Measurements from ENCODE around the gene RBBP5.
A peak's percentile ranks its signal among the peaks of the same experiment; 100 is the strongest.

Gene RBBP5

DNA sequence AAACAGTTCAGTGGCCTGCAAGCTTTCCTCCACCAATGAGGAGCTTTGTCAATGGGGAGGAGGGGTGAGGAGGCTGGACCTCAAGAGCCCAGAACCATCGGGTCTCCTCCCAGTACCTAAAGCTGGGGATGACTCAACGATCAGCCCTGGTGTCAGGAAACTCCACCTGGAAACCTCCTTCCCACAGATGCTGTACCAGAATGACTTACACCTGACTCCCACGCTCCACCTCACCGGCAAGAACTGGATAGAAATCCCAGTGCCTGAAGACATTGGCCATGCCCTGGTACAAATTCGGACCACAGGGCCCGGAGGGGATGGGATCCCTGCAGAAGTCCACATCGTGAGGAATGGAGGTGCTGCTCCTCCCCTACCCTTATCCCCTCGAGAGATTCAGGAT is 48.9 kb downstream of the RBBP5 start:
- DNase-seq = no peak

DNA sequence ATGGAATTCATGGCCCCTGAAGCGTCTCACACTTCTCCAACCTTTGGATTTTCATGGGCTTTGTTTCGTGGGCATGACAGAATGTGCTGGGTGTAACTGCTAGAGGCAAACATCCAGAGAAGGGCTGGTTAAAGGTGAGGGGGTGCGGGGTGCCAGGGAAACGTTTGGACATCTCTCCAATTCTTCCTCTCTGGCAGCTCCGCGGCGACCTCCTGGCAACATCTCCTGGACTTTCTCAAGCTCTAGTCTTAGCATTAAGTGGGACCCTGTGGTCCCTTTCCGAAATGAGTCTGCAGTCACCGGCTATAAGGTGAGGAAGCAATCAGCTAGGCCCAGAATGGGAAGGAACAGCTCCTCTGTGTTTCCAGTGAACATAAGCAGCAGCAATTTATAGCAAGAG is 49.5 kb downstream of the RBBP5 start:
- no peak for DNase-seq

DNA sequence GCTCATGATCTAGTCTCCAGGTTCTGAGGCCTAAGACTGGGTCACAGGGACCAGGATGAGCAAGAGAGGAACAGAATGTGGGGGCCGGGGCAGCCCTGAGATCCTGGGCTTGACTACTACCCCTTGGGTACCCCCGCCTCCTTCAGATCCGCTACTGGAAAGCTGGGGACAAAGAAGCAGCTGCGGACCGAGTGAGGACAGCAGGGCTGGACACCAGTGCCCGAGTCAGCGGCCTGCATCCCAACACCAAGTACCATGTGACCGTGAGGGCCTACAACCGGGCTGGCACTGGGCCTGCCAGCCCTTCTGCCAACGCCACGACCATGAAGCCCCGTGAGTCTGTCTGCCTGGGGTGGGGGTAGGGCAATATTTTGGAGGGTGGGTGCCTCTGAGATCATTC is 50.0 kb downstream of the RBBP5 start:
- no peak for DNase-seq

DNA sequence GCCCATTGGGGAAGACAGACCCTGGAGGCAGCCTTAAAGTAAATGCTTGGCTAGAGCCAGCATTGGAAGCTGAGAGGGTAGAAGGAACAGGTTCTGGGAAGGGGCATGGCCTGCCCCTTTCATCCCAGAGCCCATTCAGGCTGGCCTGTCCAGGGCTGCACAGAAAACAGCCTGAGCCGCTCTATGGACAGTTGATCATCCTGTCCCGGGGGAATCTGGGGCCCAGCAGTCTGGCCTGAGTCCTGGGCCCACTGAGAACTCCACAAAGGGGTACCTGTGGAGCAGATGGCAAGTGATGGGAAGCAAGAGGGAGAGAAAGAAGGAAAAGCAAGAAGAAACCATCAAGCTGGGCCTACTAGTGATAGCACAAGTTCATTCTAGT is 50.8 kb downstream of the RBBP5 start:
- no peak for DNase-seq

DNA sequence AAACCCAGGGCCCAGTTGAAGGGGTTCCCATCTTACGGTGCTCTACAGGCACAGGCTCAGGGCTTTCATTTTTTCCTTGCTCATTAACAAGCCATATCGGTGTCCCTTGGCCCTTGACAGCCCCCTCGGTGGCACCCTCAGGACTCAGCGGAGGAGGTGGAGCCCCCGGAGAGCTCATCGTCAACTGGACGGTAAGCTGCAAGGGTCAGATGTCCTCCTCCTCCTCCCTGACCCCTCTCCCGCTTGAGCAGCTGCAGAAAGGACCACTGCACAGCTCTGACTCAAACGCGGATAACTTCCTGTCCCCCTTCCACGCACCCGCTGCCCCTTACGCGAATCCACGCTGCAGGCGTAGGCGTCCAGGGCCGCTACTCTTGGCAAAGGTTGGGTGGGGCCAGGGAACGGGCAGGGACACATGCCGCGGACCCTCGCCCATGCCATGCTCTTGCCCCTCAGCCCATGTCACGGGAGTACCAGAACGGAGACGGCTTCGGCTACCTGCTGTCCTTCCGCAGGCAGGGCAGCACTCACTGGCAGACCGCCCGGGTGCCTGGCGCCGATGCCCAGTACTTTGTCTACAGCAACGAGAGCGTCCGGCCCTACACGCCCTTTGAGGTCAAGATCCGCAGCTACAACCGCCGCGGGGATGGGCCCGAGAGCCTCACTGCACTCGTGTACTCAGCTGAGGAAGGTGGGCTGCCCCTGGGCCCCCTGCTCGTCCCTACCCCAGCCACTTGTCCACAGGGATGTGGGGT is 52.2 kb downstream of the RBBP5 start:
- no peak for DNase-seq

GRCh38 chr1:205068457-205069040 is 53.2 kb downstream of the RBBP5 start:
- DNase-seq = no peak

DNA sequence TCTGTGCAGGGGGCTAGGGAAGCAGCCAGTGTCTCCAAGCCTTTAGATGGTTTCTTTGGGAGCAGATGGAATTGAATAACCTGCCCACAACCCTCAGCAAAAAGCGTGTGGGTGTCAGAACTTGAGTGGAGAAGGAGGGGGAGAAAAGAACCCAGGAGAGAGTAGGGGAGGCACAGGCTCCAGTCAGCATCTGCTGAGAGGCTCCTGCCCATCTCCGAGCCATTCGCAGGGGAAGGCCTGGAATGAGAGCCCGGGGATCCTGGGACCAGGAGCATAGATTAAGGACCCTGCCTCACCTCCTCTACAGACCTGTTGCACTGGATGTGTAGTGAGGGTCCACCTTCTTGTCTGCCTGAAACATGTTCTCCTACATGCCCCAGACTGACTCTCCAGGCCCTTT is 53.8 kb downstream of the RBBP5 start:
- no peak for DNase-seq

DNA sequence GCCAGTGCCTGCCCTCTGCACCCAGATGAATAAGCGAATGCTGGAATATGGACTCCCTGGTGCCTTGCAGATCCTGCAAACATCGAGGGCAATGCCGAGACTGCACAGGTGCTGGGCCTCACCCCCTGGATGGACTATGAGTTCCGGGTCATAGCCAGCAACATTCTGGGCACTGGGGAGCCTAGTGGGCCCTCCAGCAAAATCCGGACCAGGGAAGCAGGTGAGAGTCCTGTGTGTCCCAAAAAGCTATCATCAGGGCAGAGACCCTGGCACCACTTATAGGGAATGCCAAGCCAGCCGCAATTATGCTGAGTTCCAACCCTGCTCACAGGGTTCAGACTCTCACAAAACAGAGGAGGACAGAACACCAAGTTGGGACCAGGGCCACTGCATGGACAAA is 54.7 kb downstream of the RBBP5 start:
- DNase-seq = no peak

DNA sequence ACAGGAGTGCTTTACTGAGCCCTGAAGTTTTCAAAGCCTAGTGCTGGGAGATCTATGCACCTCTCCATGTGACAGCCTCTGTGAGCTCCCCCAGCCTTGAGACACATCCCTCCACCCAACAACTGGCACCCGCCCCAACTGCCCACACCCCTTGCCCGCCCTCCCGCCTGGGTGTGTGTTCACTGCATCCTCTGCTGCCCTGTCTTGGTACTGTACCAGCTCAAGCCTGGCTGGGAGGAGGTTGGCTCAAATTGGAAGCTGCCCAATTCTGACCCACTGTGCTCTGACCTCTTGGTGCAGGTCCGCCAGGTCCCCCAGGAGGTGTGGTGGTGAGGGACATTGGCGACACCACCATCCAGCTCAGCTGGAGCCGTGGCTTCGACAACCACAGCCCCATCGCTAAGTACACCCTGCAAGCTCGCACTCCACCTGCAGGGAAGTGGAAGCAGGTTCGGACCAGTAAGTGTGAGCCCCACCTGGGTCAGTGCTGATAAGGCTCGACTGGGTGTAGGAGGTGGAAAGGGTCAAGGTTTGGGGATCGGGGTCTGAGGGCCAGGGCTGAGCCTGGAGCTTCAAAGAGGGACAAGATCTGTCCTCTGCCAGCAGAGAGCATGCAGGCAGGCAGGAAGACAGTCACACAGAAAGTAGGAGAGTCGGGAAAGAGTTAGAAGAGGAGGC is 55.5 kb downstream of the RBBP5 start:
- DNase-seq = no peak

DNA sequence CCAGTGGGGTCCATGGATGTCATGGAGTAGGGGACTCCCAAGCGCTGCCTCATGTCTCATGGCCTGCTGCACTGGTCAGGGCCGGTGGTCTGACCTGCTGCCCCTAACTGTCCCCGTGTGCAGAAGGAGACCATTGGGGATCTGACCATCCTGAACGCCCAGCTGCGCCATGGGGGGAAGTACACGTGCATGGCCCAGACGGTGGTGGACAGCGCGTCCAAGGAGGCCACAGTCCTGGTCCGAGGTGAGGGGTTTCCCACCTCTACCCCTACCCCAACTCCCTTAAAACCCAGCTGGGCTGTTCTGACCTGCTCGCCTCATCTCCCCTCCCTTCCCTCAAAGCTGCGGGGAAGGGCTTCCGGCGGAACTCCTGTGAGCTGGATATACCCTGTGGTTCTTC is 56.1 kb downstream of the RBBP5 start:
- DNase-seq = no peak

DNA sequence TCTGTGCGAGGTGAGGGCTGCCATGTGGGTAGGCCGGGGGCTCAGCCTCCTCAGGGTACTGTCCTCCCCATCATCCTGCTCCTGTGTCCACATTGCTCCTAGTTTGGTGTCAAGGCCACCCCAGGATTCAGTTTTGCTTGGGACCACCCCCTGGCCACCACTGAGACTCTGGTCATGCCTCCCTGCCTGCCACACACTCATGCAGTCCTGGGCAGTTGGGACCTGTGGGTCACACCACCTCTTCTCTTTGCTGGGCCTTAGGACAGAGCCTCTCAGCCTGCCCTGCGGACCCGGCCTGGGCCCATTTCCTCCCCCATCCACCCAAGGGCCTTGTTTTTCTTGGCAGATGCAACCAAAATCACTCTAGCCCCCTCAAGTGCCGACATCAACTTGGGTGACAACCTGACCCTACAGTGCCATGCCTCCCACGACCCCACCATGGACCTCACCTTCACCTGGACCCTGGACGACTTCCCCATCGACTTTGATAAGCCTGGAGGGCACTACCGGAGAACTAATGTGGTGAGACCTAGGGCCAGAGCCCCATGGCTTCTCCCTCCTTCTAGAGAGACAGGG is 56.9 kb downstream of the RBBP5 start:
- DNase-seq = no peak

- no peak for DNase-seq
Measured at GRCh38 chr1:205064301-205064700, 57.5 kb downstream of the RBBP5 start.

DNA sequence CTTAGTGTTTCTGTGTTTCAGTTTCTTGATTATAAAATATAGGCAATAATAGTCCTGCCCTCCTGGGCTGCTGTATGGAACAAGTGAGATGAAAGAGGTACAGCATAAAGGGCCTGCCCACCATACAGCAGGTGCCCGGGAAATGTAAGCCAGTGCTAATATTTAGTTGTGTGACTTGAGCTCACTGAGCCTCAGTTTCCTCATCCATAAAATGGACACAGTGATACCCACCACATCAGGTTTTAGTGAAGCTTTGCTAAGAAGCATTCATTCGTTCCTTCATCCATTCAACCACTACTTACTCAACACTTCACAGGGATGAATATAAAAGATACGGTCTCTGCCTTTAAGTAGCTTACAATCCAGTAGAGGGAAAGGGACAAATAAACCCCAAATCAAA is 58.9 kb downstream of the RBBP5 start:
- no peak for DNase-seq

- no peak for DNase-seq
Measured at GRCh38 chr1:205062319-205062718, 59.5 kb downstream of the RBBP5 start.

DNA sequence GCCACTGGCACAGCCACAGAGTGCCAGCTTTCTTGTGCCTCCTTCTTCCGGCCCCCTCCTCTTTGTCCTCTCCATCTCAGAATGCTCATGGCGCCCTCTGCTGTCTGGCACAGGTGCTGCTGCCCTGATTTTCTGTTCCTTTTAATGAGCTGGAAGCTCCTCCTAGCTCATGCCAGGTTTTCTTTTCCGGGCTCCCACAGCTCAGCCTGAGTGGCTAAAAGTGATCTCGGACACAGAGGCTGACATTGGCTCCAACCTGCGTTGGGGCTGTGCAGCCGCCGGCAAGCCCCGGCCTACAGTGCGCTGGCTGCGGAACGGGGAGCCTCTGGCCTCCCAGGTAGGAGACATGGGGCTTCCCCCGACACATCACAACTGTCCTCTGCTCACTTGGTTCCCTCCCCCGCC is 60.1 kb downstream of the RBBP5 start:
- peak; percentile 69 for DNase-seq

GRCh38 chr1:205061227-205061626 is 60.6 kb downstream of the RBBP5 start:
- no peak for DNase-seq

DNA sequence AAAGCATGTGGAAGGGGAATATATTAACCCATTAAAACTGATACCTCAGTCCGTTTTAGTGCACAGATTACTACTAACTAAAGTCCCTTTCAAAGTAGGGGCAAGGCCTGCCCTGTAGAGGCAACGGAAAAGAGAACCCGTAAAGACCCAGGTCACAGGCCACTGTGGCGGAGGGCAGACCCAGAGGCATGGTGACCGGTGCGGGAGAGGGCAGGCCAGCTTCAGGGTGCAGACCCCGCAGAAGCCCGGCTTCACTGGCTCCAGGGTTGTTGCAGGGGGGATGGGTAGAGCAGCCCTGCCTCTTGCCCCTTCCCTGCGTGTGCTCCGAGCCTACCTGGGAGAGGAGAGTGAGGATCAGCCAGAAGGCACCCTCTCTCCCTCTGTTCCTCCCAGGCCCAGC is 61.0 kb downstream of the RBBP5 start:
- DNase-seq = no peak

DNA sequence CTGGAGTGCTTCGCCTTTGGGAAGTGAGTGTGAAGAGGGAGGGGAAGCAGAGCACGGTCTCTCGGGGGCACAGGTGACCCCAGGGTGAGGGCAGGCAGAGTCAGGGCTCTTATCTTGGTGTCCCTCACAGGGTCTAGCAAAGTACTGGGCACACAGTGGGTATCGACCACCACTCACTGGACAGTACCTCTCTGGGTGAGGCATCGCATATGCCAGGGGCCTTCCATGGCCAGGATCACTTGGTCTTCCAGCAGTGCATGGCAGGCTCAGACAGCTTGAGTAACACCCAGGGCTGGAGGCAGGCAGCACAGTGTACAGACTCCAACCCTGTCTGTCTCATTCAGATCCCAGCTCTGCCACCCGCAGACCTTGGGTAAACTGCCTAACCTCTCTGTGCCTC is 62.1 kb downstream of the RBBP5 start:
- DNase-seq = no peak

GRCh38 chr1:205058853-205059252 is 62.9 kb downstream of the RBBP5 start:
- no peak for DNase-seq

DNA sequence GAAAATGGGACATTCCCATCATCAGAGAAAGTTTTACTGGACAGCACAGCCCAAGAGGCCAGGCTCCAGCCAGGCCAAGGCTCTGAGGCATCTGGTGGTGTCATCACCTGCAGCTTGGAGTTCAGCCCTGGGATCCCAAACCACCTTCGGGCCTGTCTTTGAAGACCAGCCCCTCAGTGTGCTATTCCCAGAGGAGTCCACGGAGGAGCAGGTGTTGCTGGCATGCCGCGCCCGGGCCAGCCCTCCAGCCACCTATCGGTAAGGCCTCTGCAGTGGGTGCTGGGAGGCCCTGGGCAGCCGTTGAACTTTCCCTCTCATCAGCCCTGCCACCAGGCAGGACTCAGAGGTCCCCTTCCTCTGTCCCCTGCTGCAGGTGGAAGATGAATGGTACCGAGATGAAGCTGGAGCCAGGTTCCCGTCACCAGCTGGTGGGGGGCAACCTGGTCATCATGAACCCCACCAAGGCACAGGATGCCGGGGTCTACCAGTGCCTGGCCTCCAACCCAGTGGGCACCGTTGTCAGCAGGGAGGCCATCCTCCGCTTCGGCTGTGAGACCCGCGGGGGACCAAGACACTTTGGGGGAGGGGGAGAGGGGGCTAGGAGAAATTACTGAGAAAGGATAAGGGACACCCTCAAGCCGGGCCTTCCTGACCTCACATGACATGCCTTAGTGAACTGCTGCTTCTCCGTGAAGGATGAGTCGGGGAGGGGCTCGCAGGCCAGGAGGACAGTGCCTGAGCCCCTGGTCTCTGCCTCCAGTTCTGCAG is 63.8 kb downstream of the RBBP5 start:
- no peak for DNase-seq

GRCh38 chr1:205056956-205057568 is 64.7 kb downstream of the RBBP5 start:
- DNase-seq = no peak

- DNase-seq = no peak
Measured at GRCh38 chr1:205056188-205056611, 65.6 kb downstream of the RBBP5 start.

DNA sequence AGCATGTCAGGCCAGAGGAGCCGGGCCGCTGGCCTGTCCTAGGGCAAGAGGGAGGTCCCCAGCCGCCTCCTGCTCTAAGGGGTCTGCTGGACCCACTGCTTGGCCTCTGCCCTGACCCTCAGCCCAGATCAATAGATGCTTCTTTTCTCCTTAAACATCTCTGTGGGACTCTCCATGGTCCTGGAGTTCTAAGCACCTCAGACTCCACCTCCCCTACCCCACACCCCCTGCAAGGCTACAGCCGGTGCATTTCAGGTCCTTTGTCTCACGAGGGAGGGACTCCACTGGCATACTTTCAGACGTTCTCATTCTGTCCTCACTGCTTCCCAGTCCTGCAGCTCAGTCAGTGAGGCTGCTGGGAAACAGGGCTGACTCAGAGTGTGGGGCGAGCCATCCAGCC is 67.8 kb downstream of the RBBP5 start:
- no peak for DNase-seq

All from NCI-H187 treated with DMSO at 0.1 percent for 48 hours (cell line).